Ureter (tissue), 1 donor: Measurements from ENCODE around the gene PIK3CA. TPM values are rescaled to one million over a fixed set of nuclear protein-coding genes. Genes with fewer than 3 reads are reported as not detected.

ENCODE experiments used
- DNase-seq: peaks from one replicate; pipeline ENCODE4 v3.0.0-alpha.2; 2020; ENCODE audit warnings: low spot score
- total RNA-seq: library from RNA; stranded (reverse); gene quantifications from one replicate; pipeline ENCODE4 v1.2.4, GENCODE V29; 2023
- donor health status: DM: yes; HTN: yes; CAD: no.

PIK3CA gene
- total RNA-seq, 1 donor from 2014 or later, result 22.5 TPM

DNA sequence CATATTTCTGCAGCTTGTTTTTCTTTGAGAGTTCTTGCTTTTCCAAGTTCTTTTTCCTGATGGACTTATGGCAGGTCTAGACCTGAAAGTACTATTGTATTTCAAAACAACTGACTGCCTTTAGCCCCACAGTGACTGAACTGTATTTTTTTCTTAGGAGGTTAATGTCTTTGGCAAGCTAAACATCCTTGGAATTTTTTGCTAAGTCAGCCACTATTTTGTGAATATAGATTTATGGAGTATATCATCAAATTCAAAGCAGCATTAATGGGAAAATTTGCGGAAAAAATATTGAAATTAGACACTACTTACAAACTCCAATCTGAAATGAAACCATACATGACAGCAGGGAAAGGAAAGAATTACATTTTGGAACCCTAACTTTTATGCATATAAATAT is 8.6 kb downstream of the PIK3CA start:
- no peak for DNase-seq

- DNase-seq, result no peak
Observed at GRCh38 chr3:179158336-179159039, 10.3 kb downstream of the PIK3CA start.

DNA sequence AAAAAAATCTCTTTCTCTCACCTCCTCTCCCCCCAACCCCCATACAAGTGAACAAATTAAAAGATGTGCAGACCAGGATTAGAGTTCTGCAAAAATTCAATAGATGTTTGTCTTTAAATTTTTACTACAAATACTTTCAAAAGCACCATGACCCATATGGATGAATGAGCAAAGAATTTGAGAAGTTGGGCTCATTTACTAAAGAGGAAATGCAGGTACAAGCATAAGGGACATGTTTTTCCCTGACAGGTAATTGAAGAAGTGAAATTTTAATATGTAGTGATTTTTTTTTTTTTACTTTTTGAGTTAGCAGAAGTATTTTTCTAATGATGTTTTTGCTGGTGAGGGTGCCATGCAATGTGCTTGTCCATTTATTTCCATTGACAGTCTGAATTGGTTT is 15.3 kb downstream of the PIK3CA start:
- no peak for DNase-seq

GRCh38 chr3:179164857-179165256 is 16.7 kb downstream of the PIK3CA start:
- DNase-seq, result no peak

DNA sequence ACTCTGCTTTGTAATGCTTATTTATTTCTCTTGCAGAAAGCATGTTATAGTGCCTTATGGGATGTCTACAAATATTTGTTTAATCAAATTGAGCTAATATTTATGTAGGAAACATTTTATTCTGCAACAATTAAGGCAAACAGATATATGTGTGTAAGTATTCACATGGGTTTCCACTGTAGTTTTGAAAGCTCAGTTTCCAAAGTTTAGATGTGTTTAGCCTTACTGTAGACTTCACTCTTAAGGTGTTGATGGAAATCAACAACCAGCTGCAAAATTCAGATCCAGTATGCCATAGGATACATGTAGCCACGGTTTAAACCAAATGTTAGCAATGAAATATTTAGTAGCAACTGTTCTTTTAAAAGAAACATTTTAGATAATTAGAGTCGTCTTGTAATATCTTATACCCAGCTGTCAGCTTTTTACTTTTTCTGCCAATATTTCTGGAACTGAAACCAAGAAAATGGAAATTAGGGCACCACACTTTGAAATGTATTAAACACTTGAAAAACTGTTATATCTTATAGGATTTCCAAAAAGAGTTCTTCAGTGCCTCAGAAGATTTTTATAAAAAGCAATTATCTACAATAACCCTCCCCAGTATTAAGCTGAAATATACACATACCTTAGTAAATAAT is 18.5 kb downstream of the PIK3CA start:
- DNase-seq, result no peak

GRCh38 chr3:179168918-179169317 is 20.8 kb downstream of the PIK3CA start:
- no peak for DNase-seq

GRCh38 chr3:179172546-179172945 is 24.4 kb downstream of the PIK3CA start:
- no peak for DNase-seq

- DNase-seq, result no peak
Observed at GRCh38 chr3:179174316-179174715, 26.2 kb downstream of the PIK3CA start.

- DNase-seq, result no peak
Observed at GRCh38 chr3:179174898-179175297, 26.7 kb downstream of the PIK3CA start.

DNA sequence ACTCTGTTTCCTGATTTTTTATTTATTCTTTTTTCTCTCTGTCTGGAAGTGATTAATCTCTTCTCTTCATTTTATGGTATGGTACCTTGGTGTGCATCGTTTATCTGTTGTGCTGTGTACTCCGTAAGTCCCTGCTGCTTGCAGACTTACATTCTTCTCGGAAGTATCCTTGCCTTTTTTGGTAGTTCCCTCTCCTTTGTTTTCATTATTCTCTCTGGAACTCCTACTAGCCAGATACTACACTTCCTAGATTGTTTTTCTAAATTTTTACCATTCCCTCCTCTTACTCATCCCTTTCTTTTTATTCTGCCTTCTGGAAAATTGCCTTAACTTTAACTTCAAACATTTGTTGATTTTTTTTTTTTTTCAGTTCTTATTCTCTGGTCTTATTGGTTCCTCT is 27.2 kb downstream of the PIK3CA start:
- no peak for DNase-seq

- no peak for DNase-seq
Observed at GRCh38 chr3:179177611-179178010, 29.5 kb downstream of the PIK3CA start.

DNA sequence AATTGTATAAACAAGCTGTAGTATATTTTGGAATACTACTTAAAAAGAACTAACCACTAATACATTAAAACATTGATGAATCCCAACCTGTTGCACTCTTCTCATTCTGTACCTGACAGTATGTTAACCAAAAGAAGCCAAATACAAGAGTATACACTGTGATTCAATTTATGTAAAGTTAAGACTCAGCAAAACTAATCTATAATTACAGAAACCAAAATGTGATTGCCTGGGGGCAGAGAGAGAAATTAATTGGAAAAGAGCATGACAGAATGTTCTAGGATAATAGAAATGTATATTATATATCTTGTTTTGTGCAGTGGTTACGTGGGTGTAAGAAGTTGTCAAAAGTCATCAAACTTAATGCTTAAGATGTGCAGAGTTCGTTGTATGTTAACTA is 31.1 kb downstream of the PIK3CA start:
- DNase-seq, result no peak

DNA sequence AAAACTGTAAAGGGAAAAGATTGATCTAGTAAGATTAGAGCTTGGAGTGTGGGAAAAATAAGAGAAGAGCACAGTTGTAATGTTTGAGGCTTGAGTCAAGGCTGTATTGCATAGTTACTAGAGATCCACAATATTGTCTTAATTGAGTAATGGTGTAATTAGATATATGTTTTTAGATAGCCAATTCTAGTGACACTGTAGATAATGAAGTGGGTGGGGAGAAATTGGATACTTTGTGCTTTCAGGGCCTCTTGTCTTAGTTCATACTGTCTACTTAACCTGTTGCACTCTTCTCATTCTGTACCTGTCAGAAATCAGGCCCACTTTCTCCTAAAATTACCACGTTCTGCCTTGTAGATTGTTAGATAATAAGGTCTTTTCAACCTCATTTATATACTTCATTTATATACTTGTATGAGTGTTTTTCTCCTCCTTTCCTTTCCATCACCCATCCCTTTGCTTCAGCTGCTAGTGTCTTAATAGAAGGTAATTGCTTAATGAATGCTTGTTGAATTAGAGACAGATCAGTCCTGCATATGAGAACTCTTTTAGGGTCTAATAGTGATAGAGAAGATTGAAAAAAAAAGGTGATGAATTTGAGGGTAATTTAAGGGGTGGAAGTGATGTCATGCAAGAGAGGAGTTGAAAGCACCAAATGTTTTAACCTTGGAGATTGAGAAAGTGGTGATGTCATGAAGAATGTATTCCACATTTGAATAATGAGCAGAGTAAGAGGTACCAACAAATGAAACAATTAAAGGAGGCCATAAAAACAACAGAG is 32.0 kb downstream of the PIK3CA start:
- DNase-seq, result no peak

- no peak for DNase-seq
Observed at GRCh38 chr3:179181021-179181472, 32.9 kb downstream of the PIK3CA start.

- no peak for DNase-seq
Observed at GRCh38 chr3:179181993-179182551, 33.9 kb downstream of the PIK3CA start.

- no peak for DNase-seq
Observed at GRCh38 chr3:179182902-179183301, 34.7 kb downstream of the PIK3CA start.

DNA sequence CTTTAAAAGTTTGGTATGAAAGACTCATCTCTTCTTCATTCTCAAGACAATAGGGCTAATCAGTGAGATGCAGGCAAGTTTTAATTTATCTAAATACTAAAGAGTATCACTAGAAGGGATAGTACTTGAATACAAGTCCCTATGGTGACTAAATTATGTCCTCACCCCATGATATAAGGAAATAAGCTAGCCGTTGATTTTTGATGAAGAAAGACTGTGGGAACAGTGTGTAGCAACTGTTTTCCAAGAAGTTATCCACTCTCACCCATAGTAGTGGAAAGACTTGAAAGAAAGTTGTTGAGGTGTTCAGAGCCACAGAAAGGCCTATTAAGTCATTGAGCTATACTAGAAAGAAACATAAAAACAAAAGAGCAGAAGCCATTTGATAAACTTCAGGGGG is 36.7 kb downstream of the PIK3CA start:
- no peak for DNase-seq

- DNase-seq, result no peak
Observed at GRCh38 chr3:179186426-179186825, 38.3 kb downstream of the PIK3CA start.

DNA sequence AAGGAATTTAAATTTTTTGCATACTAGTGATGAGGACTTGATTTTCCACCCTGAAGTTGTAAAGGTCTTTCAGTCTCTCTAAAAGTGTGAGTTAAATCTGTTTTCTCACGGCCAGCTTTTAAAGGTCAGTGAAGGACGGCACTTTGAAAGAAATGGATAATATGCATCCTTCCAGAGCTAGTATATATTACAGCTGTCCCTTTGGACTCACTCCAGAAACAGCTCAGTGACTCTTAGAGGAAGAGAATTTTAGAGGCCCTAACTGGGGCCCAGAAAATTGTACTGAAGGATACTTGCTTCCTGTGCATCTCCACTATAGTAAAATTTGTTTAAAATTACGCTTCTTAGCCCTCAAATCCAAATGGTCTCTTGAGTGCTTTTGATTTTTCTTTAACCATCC is 41.6 kb downstream of the PIK3CA start:
- no peak for DNase-seq

GRCh38 chr3:179190581-179190980 is 42.4 kb downstream of the PIK3CA start:
- DNase-seq, result no peak

DNA sequence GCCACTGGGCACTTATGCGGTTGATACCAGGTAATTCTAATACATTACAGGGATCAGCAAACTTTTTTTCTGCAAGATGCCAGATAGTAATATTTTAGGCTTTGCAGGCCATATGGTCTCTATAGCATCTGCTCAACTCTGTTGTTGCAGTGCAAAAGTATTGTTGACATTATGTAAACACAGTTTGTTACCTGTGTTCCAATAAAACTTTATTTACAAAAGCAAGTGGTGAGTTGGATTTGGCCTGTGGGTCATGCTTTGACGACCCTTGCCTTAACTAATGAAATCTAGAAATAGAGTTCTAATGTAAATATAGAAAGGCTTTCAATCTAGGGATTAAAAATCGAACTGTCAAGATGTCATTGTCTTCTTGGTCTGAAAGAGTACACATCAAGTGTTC is 44.4 kb downstream of the PIK3CA start:
- no peak for DNase-seq

GRCh38 chr3:179194931-179195330 is 46.8 kb downstream of the PIK3CA start:
- no peak for DNase-seq

- no peak for DNase-seq
Observed at GRCh38 chr3:179196098-179196497, 47.9 kb downstream of the PIK3CA start.
